KOPT-K1 (cell line): ENCODE measurements around the gene MTSS2.
"Not testable (repeated sequence)": the region's sequence is repeated elsewhere in the genome, so short reads cannot be mapped to it uniquely, and the experiment has no call there.

Experiments
- H3K27ac ChIP-seq: fragments of 200-600 bp; sonication (generic); 2 replicates; pipeline ENCODE4 v1.5.1; 2016; ENCODE audit warnings: antibody characterized with exemption, mild to moderate bottlenecking, low read depth, low read length; ENCODE audit not compliant: poor library complexity, severe bottlenecking
- H3K36me3 ChIP-seq: fragments of 200-600 bp; sonication (generic); 2 replicates; pipeline ENCODE4 v1.5.1; 2017; ENCODE audit warnings: antibody characterized with exemption, mild to moderate bottlenecking, low read length, moderate library complexity; ENCODE audit not compliant: insufficient read depth
- H3K9me3 ChIP-seq: fragments of 200-600 bp; sonication (generic); 2 replicates; pipeline ENCODE4 v1.5.1; 2017; ENCODE audit warnings: antibody characterized with exemption, low read length, mild to moderate bottlenecking; ENCODE audit not compliant: insufficient read depth, poor library complexity, severe bottlenecking

The MTSS2 gene

DNA sequence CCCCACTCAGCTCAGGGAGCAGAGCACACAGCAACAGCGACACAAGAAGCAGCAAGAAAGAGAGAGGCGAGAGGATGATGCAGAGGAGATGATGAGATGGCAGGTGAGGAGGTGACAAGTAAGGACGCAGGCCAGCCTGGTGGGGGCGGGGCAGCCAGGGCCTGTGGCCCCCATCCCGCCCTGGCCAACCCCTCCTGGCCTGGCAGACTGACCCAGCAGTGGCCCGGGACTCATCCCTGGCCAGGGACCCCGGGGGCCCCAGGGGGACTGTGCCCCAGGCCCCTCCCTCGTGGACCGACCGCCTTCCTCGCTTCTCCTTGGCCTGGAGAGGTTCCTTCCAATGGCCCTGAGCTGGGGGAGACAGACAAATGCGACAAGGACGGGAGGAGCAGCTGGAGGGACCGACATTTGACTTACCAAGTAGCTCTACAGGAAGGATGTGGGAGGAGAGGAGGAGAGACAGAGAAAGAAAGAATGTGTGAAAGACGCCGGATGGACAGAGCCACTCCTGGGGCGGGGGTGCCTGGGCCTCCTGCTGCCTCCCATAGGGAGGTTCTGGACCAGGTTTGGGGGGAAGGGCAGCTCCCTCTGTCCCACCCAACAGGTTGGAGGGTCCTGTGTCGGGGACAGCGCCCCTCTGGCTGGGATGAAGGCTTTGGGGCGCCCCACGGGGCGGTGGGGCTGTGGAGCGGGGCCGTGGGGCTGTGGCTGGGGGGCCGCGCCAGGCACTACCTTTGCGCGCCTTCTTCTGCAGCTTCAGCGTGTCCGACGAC, 6.8 kb downstream of the MTSS2 start:
- no peak overlapping the region for H3K27ac ChIP-seq

DNA sequence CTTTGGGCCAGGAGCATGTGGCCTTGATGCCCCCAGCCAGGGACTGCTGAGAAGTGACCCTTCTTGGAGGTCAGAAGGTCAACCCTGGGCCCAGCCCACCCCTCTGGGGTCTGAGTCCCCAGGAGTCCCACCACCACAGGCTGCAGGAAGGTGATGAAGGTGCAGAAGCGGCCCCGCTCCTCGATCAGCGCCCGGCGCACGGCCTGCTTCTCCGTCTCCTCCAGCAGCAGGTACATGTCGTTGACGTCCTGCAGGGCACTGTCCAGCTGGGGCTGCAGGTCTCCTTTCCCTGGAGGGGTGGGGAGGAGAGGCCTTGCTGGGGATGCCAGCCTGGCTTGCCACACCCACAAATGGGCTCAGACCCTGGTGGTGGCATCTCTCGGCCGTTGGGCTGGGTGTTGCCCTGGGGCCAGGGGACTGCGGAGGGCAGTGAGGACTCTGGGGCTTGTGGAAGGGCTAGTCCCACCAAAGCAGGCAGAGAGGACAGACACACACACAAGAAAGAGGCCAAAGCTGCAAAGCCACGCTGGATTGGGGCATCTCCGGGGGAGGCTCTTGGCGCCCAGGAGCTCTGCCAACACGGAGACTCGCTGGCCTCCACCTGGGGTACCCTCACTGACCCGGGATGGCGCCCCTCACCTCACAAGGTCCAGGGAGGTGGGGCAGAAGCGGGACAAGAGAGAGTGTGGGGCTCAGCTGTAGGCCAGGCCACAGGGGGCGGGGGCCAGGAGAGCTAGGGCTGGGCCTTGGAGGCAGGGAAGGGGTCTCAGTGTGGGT, 7.5 kb downstream of the MTSS2 start:
- Histone ChIP-seq H3K27ac (no peak overlapping the region), H3K9me3 (no peaks in the 10 kb centered on the region), H3K36me3 (peaks cover 18% of the 10 kb centered on the region; the same call in 1 of the 2 replicates)

More for the DNA sequence above, 6.8 kb downstream of the MTSS2 start:
- Histone ChIP-seq H3K36me3 (peaks cover 18% of the 10 kb centered on the region; the same call in 1 of the 2 replicates), H3K9me3 (no peaks in the 10 kb centered on the region)

DNA sequence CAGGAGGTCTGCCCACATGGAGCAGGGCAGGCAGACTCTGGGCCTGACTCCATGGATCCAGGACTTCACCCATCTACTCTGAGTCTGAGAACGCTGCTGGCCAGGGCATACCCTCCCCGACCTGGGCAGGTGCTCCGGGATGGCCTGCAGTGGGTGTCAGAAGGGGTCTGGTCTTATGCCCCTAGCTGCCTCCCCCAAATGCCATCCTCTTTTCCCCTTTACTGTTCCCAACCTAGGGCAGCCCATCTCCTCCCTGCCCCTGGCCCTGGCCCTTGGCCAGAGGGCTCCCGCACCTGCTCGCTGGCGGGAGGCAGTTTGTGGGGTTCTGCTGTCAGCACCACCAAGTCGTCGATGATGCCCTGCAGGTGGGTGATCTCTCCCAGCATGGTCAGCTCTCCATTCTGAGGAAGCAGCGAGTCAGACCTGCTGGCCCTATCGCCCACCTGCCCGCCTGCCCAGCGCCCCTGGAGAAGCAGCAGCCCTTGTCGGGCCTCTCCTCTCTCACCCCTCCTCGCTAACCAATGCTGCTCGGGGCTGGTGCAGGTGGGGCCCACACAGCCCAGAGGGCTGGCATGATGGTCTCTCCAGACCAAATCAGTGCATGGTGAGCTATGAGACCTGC, 8.2 kb downstream of the MTSS2 start:
- peaks cover 18% of the 10 kb centered on the region; the same call in 1 of the 2 replicates for H3K36me3 ChIP-seq
- H3K9me3 ChIP-seq = no peaks in the 10 kb centered on the region
- H3K27ac ChIP-seq = no peak overlapping the region

DNA sequence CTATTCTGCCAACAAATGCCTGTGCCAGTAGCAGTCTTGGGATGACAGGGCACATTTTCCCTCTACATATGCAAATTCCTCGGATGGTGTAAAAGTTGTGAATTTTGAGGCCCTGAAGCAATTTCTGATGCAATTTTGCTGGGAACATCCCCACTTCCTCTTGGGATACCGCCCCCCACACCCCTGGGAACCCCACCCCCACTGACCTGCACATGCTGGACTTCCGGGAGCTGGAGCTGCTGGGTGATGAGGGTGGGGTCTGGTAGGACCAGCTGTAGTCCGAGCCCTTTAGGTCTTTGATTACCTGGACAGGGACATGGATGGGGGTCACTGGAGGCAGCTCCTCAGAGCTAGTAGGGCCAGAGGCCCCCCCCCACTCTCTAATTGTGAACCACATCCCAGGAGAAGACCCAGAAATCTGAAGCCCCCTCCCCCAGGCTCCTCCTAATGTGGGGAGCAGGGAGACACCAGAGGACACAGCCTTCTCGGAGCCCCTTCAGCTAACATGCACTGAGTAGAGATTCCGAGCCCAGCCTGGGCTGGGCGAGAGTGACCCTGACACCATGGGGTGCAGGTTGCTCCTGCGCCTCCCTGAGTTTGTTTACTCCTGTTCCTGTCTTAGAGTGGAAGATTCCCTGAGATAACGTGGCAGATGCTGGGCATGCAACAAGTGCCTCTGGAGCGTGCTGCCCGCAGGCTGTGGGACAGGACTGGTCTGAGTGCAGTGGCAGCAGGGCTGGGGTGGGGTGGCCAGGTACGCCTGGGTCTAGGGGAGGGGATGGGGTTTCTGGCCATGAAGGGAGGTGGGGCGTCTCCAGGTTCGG, 9.0 kb downstream of the MTSS2 start:
- Histone ChIP-seq H3K9me3 (no peaks in the 10 kb centered on the region), H3K27ac (no peak overlapping the region), H3K36me3 (peaks cover 18% of the 10 kb centered on the region; the same call in 1 of the 2 replicates)

DNA sequence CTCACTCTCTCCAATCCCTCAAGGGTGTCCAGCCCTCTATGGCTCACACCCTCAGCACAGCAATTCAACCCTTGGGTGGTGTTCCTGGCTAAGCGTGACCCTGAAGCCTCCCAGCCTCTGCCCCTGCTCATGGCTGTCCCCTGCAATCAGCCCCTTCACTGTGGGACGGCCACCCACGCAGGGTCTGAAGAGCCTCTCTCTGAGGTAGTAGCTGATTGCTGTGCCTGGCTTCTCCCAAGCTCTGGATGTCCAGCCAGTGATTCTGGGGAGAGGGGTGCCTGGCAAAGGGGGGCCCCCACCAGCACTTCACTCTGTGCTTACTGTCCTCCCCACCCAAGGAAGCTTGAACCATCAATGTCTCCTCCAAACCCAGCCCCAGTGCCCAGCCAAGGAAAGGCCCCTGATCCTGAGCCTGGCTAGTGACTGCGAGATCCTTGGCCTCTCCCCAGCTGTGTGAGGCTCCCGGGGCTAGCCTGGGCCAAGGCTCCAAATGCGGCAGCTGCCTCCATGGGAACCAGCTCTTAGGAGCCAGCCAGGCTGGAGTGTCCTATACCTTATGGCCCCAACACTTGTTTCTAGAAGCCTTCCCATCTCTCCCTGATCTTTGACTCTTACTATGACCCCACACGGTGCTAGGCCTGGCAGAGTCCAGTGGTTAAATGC, 9.9 kb downstream of the MTSS2 start:
- H3K27ac ChIP-seq = no peak overlapping the region
- no peaks in the 10 kb centered on the region for H3K9me3 ChIP-seq
- peaks cover 18% of the 10 kb centered on the region; the same call in 1 of the 2 replicates for H3K36me3 ChIP-seq

DNA sequence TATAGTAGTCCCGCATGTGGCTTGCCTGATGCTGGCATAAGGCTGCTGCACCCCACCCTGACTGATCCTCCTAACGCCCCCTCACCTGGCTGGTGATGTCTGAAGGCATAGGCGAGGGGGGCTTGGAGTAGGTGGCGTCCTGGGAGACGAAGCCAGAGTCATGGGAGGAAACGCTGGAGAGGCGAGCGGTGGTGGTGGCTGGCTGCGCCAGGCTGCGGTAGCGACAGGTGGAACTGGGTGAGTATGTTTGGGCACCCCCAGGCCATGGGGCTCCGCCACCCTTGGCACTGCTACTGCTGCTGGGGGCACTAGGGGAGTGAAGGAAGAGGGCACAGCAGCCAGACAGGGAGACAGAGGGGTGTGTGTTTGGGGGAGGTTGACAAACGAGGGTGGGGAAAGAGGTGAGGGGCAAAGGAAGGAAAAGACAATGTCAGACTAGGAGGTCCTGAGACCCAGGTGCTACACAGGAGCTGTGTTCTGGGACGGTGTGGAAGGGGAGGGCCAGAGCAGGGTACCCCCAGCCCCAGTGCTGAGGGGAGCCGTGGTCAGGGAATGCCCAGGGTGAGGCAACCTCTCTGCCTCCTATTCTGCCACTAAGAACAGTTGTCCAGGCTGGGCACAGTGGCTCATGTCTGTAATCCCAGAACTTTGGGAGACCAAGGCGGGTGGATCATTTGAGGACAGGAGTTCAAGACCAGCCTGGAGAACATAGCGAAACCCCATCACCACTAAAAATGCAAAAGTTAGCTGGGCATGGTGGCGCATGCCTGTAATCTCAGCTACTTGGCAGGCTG, 11.4 kb downstream of the MTSS2 start:
- Histone ChIP-seq H3K9me3 (no peaks in the 10 kb centered on the region), H3K27ac (no peak overlapping the region), H3K36me3 (peaks cover 28% of the 10 kb centered on the region; the same call in 1 of the 2 replicates)

DNA sequence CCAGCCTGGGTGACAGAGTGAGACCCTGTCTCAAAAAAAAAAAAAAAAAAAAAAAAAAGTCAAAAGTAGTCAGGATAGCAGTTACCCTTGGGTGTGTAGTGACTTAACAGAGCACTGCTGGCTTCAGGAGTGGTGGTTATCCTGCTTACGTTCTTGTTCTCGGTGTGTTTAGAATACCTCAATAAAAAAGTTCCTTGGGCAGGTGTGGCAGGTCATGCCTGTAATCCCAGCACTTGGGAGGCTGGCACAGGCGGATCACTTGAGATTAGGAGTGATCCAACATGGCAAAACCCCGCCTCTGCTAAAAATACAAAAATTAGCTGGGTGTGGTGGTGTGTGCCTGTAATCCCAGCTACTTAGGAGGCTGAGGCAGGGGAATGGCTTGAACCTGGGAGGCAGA, 14.9 kb downstream of the MTSS2 start:
- H3K36me3 ChIP-seq = peaks cover 20% of the 10 kb centered on the region; the same call in 1 of the 2 replicates
- H3K27ac ChIP-seq, H3K9me3 ChIP-seq: not testable (repeated sequence)

DNA sequence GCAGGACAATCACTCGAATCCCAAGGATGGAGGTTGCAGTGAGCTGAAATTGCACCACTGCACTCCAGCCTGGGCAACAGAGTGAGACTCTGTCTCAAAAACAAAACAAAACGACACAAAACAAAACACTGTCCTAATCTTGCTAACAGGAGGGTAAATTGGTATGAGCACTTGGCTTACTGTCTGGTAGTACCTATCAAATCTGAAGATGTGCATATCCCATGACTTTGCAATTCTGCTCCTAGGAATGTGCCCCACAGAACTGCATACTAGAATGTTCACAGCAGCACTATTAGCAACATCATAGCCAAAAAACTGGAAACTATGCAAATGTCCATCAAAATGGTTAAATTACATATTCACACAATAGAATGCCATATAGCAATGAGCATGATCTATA, 15.7 kb downstream of the MTSS2 start:
- Histone ChIP-seq H3K27ac (no peak overlapping the region), H3K36me3 (peaks cover 19% of the 10 kb centered on the region; the same call in 1 of the 2 replicates), H3K9me3 (no peaks in the 10 kb centered on the region)

DNA sequence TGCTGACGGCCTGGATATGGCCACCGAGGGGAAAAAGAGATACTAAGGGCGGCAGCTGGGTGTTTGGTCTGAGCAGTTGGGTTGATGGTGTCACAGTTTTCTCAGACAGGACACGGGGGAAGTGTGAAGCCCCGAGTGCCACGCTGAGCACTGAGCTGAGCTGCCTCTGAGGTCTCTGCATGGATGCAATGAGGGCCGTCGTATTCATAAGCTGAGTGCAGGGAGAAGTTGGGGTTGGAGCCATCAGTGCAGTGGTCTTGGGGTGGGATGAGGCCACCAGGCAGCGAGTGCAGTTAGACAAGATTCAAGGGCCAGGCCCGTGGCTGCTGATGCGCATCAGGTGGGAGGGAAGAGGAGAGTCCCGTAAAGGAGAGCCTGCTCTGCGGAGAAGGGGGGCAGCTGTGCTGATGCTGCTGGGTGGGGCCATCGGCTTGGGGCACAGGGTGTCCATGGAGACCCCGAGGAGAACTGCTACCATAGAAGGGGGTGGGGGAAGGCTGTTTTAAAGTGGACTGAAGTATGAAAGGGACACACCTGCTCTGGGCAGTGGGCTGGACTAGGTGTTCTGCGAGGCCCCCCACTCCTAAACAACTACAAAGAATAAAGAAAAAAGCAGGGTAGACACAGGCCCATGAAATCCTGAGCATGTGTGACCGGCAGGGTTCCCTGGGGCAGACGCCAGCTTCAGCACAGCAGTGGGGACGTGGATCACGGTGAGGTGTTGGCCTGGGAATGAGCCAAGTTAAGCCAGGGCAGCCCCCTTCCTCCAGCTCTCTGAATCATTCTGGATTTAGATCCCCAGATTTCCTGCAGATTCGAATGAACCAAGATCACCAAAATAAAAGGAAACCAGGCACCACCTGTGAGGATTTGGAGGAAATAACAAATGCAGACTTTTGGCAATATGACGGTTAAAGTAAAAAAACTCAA, 19.8 kb downstream of the MTSS2 start:
- Histone ChIP-seq H3K27ac (no peak overlapping the region), H3K9me3 (no peaks in the 10 kb centered on the region), H3K36me3 (peaks cover 14% of the 10 kb centered on the region; the same call in 1 of the 2 replicates)

DNA sequence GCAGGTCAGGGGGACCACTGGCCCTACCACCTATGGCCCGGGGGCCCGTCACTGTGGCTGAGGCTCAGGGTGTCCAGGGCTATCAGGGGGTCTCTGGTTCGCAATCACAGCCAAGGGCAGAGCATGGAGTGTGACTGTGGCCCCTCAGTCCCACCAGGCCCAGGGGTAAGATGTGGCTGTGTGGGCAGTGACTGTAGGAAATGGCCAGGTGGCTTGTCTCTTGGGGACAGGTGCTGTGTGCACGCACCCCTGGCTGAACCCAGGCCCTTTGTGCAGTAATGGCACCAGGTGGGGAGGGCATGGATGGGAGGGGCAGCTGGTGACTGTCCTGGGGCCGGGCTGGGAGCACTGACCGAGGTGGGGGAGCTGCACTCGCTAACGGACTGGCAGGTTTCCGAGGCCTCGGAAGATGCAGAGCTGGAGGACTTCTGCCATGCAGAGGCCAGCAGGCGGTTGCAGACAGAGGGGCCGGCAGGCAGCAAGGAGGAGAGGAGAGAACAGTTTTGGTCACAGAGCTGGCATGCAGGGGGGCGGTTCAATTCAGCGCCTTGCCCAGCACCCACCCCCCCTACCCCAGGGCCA, 20.6 kb downstream of the MTSS2 start:
- H3K36me3 ChIP-seq = peaks cover 11% of the 10 kb centered on the region; the same call in 1 of the 2 replicates
- no peaks in the 10 kb centered on the region for H3K9me3 ChIP-seq
- H3K27ac ChIP-seq = no peak overlapping the region

DNA sequence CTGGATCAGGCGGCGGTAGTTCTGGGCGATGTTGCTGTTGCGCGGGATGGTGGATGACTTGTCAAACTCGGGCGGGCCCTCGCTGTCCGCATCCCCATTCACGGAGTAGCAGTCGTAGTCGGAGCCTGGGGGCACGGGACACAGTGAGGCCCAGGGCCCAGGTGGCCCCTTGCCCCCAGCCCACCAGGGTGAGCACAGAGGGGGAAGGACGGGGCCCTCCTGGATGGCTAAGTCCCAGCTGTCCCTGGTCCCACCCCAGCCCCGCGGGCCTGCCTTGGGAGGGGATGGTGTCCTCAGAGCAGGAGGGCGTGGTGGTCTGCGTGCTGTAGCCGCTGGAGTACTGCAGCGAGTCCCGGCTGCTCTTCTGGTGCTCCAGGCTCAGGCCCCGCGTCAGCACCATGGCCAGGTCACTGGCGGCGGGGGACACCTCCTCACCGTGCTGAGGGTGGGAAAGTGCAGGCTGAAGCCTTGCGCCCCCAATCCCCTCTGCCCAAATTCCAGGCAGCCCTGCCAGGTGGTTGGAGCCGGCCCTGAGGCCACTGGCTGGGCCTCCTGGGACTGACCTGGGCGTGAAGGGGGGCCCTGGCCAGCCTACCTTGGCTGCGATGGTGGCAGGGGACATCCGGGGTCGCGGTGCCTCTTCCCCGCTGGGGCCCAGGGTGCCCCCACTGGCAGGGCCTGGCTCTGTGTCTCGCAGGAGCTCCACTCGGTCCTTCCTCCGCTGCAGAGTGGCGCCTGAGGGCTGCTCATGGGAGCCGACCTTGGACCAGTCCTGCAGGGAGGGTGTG, 21.3 kb downstream of the MTSS2 start:
- peaks cover 5% of the 10 kb centered on the region; the same call in 1 of the 2 replicates for H3K36me3 ChIP-seq

More for the DNA sequence above, 21.3 kb downstream of the MTSS2 start:
- Histone ChIP-seq H3K9me3 (no peaks in the 10 kb centered on the region), H3K27ac (no peak overlapping the region)
